ENCODE results near the gene KRTAP10-5.
"Not testable (repeated sequence)": the region's sequence is repeated elsewhere in the genome, so short reads cannot be mapped to it uniquely, and the experiment has no call there.

KRTAP10-5 gene

DNA sequence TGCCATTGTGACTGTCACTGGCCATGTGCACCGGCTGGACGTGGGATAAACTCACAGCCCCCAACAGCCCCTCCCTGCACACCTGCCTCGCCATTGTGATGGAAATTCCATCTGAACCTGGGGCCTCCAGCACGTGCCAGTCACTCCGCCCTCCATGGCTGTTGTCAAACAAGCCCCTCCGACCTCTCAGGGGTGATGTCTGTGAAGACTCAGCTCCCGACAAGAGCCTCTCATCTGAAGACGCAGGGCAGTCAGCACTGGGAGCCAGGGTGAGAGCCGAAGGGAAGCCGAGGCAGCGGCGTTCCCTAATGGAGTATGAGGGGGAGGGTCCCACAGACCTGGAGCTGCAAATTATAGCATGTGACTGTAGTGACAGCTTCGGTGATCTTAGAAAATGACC lies 27.7 kb downstream of the KRTAP10-5 start:
- no peak for FAIRE-seq
- DNase-seq (ENCODE audit: insufficient read length, low spot score): no peak

DNA sequence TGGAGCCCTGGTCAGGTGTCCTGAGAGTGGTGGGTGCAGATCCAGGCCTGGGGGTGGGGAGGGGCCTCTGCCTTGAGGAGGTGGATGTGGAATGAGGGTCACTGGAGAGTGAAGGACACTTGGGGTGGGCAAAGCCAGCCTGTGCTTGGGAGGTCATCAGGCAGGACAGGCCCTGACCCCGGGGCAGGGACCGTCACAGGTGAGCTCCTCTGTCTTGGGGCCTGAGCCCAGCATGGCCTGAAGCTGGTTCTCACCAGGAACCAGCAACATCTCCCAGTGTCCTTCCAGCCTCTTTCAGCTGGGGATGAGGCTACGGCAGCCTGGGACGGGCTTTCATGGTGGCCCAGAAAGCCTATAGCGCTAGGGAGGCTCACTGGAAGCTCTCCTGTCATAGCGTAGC lies 28.3 kb downstream of the KRTAP10-5 start:
- FAIRE-seq (no peak), DNase-seq (ENCODE audit: insufficient read length, low spot score) (no peak)

DNA sequence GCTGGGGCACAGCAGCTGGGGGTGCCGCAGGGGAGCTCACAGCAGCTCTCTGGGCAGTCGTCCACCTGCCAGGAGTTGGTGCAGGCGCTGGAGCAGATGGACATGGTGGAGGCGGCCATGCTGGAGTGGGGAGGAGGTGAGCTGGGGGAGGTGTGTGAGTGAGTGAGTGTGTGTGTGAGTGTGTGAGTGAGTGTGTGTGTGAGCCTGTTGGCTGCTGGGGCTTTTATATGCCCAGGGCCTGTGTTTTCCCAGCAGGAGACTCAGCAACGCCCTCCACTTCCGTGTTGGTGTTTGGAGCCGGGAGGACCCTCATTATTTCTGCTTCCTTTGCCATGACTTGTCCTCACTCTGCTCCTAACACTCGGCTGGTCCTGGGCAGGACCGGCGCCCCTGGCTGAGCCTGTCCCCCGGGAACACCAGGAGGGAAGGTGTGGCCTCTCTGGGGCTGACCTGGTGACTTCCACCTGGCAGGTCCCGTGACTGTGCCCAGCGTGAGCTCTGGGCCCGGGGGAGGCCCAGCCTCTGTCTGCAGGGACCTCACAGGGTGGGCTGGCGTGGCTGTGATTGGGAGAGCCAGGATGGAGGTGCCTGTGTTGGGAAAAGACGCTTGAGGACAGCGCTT lies 29.0 kb downstream of the KRTAP10-5 start, which contains the start of gene KRTAP10-2:
KRTAP10-2 (minus strand) TSS at position 166 of the 622 bp plus-strand sequence; CDS start at position 119, 47 bp downstream.
- DNase-seq (ENCODE audit: insufficient read length, low spot score) (no peak), FAIRE-seq (no peak)

DNA sequence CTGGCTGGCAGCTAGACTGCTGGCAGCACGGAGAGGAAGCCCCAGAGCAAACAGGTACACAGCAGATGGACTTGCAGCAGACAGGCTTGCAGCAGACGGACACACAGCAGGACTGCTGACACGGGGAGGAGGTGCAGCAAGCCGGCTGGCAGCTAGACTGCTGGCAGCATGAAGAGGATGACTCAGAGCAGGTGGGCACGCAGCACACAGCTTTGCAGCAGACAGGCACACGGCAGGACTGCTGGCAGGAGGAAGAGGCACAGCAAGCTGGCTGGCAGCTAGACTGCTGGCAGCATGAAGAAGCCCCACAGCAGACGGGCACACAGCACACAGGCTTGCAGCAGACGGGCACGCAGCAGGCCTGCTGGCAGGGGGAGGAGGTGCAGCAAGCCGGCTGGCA lies 29.6 kb downstream of the KRTAP10-5 start:
- FAIRE-seq (no peak), DNase-seq (ENCODE audit: insufficient read length, low spot score) (no peak)

DNA sequence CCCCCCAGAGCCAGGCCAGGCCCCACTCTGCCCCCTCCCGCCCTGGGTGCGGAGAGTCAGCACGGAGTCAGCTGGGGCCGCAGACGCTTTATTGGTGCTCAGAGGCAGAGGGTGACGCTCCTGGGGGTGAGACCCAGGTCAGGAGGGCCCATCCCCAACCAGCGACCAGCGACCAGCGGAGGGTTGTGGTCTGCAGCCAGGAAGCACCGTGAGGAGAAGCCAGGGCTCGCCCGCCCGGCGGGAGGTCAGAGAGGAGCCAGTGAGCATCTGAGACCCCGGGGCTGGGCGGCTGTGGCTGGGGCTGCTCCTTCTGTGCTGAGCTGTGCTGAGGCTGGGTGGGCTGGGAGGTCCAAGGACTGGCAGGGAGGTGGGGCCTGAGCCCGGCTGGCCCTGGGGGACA lies 30.1 kb downstream of the KRTAP10-5 start:
- FAIRE-seq; DNase-seq (ENCODE audit: insufficient read length, low spot score): not testable (repeated sequence)

DNA sequence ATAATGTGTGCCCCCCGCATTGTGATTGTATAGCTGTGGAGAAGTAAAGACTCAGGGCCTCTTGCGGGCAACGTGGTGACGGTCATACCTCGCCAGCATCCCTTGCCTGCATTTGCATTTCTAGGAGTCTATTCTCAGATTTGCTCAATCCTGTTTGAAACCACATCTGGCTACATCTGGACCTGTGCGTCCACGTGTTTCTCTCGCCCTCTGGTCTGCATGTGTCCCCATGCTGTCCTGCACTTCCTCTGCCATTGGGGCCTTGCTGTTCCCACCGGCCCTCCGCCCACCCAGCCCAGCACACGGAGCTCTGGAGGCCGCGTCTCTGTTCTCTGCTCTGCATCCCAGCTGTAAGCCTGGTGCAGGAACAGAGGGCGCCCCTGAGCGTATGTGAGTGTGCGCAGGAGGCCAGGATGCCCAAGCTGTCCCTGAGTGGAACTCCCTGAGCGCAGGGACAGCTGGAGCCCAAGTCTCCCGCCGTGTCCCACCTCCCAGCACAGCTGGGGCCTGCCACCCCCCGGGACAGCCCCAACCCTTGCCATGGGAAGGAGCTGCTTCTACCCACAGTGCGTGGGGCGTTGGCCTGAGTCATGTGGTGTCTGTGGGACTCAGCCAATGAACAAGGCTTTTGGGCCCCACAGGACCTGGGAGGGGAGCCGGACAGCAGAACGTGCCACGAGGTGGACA lies 30.7 kb downstream of the KRTAP10-5 start:
- no peak for DNase-seq (ENCODE audit: insufficient read length, low spot score)
- no peak for FAIRE-seq

DNA sequence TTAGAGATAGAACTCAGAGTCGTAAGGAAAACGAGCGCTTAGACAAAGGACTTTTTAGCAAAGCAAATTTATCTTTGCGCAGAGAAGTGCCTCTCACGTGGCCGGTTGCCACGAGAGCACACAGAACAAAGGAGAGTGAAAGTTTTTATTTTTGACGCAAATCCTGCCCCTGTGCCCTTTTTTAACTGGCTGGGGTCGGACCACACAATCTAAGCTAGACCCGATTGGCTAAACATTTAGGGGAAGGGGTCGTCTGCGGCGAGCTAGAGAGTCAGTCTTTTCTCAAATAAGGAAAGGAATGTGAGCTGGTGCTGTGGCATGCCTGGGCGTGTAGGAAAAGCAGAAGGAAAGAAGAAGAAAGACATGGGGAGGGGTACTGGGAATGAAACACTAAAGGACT lies 31.5 kb downstream of the KRTAP10-5 start:
- DNase-seq (ENCODE audit: insufficient read length, low spot score) (no peak), FAIRE-seq (no peak)

DNA sequence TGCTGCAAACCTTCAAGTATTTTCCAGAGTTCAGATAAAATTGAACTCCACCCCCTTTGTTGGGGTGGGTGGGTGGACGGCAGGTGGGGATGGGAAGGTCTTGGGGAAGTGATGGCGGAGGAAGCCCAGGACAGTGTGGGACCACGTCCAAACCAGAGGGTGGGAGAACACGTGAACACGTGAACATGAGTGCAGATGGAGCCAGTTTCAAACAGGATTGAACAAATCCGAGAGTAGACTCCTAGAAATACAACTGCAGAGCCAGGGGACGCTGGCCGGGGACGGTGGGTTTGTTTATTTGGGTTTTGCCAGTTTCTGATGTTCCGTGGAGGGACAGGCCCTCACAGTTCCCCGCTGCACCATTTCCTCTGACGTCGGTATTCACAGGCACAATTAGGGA lies 32.0 kb downstream of the KRTAP10-5 start:
- no peak for DNase-seq (ENCODE audit: insufficient read length, low spot score)
- no peak for FAIRE-seq

DNA sequence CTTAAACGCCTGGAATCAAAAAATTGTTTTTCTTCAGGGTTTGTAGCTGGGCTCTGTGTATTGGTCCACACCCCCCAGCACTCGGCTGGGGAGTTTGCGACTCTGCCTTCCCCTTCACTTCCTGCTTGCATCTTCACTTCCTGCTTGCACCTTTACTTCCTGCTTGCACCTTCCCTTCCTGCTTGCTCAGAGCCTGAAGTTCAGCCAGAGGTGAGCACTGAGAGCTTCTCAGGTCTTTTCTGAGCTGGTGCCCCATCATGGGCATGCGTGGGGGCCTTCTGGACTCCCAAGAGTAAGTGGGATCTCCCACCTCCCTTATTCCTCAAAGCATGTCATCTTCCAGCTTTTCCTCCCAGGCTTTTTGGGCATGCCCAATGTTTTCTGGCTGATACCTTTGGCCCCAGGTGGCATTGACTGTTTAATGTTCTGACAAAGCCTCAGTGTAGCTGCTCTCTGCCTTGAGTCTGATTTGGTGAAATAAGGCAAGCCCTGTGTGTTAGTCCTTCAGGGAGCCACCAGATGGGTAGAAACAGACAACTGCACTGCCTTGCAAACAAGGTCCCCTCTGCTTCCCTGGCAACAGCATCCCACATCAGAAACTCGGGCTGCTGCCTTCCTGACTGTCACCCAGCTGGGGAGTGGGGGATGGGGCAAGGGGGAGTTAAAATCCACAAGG lies 32.6 kb downstream of the KRTAP10-5 start:
- FAIRE-seq: no peak
- DNase-seq (ENCODE audit: insufficient read length, low spot score): no peak

DNA sequence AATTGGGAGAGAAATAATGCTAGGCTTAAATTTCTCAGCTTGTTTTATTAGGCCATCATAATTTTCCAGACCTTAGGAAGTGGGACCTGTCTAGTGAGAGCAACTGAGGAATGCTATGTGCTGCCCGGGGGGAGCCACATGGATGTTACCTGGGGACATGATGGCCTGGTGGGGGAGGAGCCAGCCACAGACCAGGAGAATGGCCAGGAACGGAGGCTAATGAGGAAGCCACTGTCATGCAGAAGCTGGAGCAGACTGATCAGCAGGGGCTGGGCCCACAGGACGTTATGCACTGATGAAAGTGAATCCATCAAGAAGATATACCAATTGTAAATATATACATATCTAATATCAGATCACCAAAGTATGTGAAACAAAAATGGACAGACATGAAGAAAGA lies 35.8 kb downstream of the KRTAP10-5 start:
- FAIRE-seq (no peak), DNase-seq (ENCODE audit: insufficient read length, low spot score) (no peak)

DNA sequence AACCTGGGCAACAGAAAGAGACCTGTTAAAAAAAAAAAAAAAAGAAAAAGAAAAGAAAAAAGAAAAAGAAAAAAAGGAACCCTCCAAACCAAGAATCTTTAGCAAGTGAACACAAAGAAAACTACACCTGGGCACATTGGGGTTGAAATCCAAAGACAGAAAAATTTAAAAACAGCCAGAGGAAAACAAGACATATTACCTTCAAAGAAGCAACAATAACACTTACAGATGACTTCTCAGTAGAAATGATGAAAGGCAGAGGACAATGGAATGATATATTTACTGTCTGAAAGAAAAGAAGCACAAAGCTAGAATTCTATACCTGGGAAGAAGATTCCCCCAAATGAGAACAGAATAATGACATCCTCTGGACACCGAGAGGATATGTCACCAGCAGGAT lies 37.7 kb downstream of the KRTAP10-5 start:
- DNase-seq (ENCODE audit: insufficient read length, low spot score): no peak
- no peak for FAIRE-seq

DNA sequence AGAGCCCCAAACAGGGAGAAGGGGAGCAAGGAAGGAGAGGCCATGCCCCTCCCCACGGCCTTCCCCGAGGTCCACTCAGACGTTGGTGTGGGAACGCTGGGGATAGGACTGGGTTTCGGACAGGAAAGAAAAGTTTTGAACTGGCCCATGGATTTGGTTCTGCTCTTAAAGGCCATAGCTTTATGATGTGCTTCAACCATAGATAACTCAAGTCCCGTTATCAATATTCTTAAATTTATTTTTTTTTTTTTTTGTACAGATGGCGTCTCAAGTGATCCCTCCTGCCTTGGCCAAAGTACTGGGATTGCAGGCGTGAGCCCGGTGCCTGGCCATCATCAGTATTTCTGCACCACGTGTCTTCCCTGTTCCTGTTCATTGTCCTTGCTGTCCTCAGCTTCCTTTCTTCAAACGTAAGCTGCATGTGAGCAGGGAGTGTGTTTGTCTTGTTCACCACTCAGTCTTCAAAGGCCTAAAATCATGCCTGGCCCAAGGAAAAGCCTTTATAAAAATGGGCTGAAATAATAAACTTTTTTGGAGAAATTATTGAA lies 39.6 kb downstream of the KRTAP10-5 start:
- DNase-seq (ENCODE audit: insufficient read length, low spot score): no peak

DNA sequence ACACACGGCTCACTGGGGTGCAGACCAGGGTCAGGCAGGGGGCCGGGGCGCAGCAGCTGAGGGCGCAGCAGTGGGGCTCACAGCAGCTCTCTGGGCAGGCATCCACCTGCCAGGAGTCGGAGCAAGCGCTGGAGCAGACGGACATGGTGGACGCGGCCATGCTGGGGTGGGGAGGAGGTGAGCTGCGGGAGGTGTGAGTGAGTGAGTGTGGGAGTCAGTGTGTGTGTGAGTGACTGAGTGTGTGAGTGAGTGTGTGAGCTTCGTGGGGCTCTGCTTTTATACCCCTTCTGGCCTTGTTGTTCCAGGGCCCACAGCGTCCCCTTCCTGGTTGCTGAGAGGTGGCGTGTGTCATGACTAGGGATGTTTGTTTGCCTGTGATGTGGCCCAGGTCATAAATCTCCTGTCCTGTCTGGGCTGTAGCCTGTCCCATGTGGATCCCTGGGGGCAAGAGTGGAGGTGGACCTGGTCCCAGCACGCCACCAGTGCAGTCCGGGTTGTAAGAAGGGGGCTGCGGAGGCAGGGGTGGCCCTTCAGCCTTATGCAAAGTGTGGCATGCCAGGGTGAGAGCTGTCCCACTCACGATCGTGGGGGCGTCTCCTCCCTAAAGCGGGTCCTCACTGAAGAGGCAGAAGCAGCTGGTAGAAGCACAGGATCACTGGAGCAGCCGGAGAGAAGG lies 40.3 kb downstream of the KRTAP10-5 start, which contains the start of gene KRTAP10-1:
KRTAP10-1 (minus strand) TSS at position 205 of the 676 bp plus-strand sequence; CDS start at position 160, 45 bp downstream.
- no peak for FAIRE-seq
- DNase-seq (ENCODE audit: insufficient read length, low spot score): no peak

More for the DNA sequence above, 39.6 kb downstream of the KRTAP10-5 start:
- FAIRE-seq: no peak

DNA sequence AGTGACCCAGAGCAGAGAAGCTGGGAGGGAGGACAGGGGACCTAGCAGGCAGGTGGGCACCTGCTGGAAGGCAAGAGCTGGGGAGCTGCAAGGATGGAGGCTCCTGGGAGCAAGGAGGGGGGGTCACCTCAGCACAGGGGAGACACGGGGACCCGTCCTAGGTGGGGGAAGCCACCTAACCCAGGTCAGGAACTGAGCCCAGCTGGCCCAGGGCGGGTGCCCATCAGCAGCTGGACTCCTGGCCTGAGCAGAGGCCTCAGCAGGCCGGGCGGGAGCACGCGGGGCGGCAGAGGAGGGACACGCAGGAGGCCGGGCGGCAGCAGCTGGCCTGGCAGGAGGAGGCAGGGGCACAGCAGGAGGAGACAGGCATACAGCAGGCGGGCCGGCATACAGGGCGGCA lies 41.4 kb downstream of the KRTAP10-5 start:
- DNase-seq (ENCODE audit: insufficient read length, low spot score): no peak
- no peak for FAIRE-seq

DNA sequence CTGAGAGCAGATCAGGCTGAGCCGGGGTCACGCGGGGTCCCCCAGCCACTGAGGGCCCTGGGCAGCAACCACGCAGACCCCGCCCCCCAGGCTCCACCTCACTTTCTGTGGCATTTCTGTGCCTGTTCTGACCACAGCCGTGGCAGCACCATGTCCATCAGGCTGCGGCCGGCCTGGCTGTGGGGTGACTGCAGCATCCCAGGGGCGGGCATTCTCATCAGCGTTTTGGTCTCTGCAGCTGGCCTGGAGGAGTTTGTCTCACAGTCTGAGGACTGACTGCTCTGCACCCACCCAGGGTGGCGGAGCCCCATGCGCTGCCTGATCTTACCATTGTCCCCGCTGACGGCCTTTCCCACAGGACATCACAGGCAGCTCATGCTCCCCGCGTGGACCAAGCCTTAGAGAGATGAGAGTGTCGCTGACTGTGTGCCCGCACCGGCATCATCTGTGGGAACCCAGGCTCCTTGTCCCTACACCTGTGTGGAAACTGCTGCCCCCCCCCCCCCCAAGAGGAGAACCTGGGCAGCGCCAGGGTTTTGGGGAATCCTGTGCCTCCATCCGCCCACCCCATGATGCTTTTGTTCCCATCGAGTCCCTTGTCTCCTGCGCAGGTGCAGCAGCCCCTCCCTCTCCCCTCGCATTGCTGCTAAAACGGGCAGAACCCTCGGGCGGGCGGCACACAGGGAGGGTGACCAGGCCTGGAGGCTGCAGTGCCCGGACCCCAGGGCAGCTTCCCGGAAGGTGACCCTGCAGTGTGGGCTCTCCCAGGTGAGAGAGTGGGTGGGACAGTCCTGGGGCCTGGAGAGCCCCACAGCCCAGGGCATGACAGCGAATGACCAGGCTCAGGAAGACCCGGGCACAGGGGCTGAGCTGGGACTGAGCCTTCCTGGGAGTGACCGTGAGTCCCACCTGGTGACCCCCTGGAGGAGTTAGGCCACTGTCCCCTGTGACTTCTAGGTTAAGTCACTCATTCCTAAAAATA lies 42.2 kb downstream of the KRTAP10-5 start:
- FAIRE-seq (no peak), DNase-seq (ENCODE audit: insufficient read length, low spot score) (no peak)

DNA sequence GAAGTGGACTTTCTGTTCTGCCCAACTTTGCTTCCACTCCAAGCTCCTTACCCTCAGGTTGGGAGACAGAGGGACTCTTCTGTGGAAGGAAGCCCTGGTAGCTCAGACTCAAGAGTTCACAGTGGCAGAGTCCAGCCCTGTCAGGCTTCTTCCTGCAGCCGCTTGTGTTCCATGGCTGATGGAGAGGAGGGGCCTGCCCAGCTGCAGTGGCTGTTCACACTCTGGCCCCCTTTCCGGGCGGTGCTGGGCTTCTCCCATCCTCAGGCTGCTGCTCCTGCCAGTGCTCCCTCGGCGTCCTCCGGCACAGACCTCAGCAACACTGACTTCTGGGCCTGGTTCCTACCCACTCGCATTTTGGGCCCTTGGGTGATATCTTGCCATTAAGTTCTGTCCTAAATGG lies 44.4 kb downstream of the KRTAP10-5 start:
- no peak for DNase-seq (ENCODE audit: insufficient read length, low spot score)
- FAIRE-seq: no peak

DNA sequence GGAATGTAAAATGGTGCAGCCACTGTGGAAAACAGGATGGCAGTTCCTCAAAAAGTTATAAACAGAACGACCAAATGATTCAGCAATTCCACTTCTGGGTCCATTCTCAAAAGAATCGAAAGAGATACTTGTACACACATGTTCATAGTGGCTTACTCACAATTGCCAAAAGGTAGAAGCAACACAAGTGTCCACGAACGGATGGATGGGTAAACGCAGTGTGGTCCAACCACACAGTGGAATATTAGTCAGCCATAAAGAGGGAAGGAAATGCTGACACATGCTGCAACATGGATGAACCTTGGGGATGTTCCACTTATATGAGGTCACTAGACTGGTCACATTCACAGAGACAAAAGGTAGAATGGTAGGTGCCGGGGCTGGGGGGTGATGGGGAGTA lies 45.7 kb downstream of the KRTAP10-5 start:
- FAIRE-seq: no peak
- no peak for DNase-seq (ENCODE audit: insufficient read length, low spot score)

DNA sequence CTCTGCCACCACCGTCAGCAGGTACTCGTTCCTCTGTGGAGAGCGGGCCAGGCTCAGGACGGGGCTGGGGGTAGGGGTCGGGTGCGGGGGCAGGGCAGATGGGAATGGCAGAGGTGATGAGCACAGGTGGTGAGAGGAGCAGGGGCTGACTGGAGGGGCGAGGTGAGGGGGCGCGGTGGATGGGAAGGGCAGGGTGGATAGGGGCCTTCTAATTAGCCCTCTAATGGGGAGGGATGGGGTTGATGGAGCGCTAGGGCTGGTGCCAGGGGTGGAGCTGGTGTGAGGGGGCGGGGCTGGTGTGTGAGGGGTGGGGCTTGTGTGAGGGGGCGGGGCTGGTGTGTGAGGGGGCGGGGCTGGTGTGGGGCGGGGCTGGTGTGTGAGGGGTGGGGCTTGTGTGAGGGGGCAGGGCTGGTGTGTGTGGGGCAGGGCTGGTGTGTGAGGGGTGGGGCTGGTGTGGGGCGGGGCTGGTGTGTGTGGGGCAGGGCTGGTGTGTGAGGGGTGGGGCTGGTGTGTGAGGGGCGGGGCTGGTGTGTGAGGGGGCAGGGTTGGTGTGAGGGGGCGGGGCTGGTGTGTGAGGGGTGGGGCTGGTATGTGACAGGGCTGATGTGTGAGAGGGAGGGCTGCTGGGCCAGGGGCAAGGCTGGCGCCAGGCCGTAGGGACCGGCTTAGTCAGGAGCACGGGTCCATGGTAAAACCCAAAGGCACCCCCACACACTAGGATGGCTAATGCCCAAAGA lies 46.3 kb downstream of the KRTAP10-5 start:
- FAIRE-seq (no peak), DNase-seq (ENCODE audit: insufficient read length, low spot score) (no peak)
